ENCODE results near the gene SPEG.

Gene SPEG

GRCh38 chr2:219426068-219426443, 8.6 kb upstream of the SPEG start:
- DNase-seq, result no peak

DNA sequence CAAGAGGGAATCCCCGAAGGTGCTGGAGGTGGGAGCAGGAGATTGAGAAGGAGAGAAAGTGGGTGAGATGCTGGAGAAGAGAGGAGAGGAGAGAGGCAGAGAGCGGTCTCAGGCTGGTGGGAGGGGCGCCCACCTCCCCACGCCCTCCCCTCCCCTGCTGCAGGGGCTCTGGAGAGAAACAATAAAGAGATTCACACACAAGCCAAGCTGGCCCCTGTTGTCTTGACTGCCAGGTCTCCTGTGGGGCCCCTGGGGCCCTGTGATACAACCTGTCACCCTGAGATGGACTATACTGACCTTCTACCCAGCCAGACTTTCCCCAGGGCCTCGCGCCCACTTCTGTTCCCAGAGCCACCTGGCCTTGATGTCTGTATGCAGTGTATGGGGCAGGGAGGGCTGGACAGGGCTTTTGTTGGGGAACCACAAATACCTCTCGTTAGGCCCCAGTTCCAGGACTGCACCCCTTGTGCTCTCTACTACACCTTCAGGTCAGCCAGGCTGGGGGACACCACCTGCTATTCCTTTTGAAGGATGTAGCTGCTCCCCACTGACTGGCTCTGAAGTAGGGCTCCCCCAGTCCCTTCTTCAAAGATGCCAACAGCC, 8.0 kb upstream of the SPEG start:
- DNase-seq, result no peak

GRCh38 chr2:219428469-219428868, 6.2 kb upstream of the SPEG start:
- no peak for DNase-seq

GRCh38 chr2:219429958-219430606, 4.6 kb upstream of the SPEG start:
- no peak for DNase-seq

- DNase-seq, result peak in 1 of 2 experiments; percentile 4
Observed at GRCh38 chr2:219430633-219431615, 3.7 kb upstream of the SPEG start.

GRCh38 chr2:219433666-219434467, 776 bp upstream of the SPEG start:
- peak in 1 of 2 experiments; percentile 13 for DNase-seq

DNA sequence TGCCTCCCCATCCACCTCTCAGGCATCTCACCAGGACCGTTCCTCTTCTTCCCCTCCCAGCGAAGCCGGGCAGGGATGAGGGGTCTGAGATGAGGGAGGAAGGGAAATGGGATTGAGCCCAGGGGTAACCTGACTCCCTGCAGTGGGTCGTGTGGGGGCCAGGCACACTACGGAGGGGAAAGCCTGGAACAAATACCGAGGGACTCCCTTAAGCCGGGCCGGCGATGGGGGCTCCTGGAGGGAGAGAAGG, 250 bp upstream of the SPEG start:
- DNase-seq, result no peak

DNA sequence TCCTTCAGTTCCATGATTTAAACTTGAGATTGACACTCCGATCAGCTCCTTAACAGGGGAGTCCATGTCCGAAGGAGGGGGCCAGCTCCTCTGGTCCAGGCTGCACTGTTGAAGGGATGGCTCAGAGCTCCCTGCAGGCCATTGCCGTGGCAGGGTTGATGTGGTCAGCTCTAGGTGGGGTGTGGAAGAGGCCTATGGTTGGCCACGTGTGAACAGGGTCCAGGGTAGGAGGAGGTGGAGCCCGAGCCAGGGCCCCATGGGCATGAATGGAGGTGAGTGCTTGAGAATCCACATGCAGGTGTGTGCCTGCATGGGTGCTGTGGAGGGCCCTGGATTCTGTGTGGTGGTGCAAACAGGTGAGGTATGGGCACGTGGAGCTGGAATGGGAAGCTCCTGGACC, 1.1 kb downstream of the SPEG start:
- no peak for DNase-seq

- no peak for DNase-seq
Observed at GRCh38 chr2:219436491-219436890, 1.8 kb downstream of the SPEG start.

- DNase-seq, result no peak
Observed at GRCh38 chr2:219437141-219437540, 2.5 kb downstream of the SPEG start.

DNA sequence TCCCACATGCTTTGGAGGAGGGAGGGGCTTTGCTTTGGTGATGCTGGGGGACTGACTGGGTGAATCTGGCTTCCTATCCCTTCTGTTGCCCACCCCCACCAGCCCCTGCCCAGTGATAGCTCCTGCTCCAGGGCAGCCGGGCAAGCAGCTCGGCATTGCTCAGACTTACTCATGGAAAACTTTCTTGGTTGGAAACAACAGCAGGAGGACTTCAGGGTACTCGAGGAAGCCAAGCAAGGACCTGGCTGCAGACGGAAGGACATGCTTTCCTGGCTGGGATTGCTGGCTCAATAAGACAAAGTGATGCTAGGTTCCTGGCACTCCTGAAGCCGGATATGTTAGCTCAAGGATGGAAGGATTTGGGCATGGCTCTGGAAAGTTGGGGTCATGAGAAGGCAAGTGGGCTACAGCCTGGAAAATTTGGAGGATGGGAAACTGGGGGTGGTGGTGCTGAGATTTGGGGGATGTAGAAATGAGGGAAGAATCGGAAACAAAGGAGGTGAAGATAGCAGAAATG, 3.1 kb downstream of the SPEG start:
- DNase-seq, result no peak

DNA sequence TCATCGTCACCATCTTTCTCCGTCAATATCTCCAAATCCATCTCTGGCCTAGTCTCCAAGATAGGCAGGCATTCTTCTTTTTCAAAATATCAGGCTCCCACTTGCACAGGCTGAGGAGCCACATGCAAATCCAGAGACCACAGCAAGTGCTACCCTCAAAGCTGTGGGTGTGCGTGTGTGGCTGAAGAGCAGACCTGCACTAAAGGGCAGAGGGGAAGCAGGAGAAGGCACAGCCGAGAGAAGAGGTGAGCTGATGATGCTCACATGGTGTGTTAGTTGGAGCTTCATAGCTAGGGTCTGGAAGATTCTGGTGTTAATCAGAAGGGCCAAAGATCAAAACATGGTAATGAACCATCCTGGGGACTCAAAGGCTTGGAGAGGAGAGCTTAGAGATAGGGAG, 3.8 kb downstream of the SPEG start:
- DNase-seq, result no peak

GRCh38 chr2:219439506-219439905, 4.9 kb downstream of the SPEG start:
- no peak for DNase-seq

DNA sequence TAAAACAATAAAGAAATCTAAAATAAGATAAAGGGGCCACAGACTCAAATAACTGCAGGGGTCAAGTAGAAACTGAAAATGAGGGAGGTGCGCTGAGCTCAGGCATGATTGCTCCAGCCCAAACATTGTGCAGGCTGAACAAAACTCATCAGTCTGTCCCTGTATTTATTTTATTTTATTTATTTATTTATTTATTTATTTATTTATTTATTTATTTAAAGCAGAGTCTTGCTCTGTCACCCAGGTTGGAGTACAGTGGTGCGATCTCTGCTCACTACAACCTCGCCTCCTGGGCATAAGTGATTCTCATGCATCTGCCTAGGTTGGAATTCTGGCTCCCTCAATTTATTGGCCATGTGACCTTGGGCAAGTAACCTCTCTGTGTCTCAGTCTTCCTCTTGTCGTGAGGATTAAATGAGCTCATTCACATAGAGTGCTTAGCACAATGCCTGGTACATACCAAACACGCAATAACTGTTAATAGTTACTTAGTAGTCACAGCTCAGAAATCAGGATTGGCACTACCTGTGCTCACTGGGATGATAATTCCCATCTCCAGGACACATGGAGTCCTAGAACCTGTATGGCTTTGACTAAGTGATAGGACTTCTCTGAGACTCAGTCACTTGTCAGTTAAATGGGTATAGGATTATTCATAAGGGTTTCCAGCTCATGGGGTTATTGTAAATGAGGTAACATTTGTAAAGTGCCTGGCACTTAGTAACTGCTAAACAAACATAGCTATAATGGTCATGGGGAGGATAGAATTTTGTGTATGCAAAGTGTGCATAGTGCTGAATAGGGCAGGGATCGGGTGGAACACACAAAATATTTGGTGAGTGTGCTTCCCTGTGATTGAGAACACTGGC, 6.0 kb downstream of the SPEG start:
- DNase-seq, result no peak

- DNase-seq, result peak; percentile 48 to 60
Observed at GRCh38 chr2:219441451-219442255, 7.0 kb downstream of the SPEG start.

- no peak for DNase-seq
Observed at GRCh38 chr2:219442256-219443015, 7.8 kb downstream of the SPEG start.

GRCh38 chr2:219443016-219443696, 8.5 kb downstream of the SPEG start:
- DNase-seq, result no peak

DNA sequence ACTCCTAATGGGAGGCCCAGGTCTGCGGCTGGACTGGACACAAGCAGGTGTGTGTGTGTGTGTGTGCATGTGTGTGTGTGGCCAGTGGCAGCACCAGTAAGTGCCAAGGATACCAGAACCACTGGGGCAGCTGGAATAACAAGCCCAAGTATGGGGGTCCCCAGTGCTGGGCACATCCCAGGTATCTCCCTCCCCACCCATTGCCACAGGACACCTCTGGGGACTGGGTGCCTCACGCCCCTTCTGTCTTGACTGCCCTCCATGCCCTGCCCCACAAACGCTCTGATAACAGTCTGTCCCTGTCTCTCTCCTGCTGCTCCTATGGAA, 9.0 kb downstream of the SPEG start:
- no peak for DNase-seq

GRCh38 chr2:219444566-219445091, 10.0 kb downstream of the SPEG start:
- no peak for DNase-seq

DNA sequence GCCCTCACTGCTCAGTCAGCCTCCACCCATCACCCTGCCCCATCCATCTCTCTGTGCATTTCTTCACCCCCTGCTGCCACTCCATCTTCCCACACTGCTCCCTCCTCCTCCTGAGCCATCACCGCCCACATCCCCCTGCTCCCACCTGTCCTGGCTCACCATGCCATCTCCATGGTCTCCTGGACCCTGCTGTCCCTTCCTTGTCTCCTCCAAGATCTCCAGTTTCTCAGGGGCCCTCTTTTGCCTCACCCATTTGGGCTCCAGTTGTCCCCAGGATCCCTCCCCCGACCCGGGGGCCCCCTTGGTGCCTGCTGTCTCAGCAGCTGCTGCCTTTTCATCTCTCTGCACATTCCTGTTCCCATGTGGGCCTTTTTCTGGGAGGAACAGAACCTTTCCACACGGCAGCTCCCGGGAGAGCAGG, 10.6 kb downstream of the SPEG start:
- no peak for DNase-seq

Measured in NCI-H1930 (cell line).